Stimulated activated CD4-positive, alpha-beta T cell treated with anti-CD3 and anti-CD28 coated beads, TNF-alpha, amount 100 ng/mL, for 4 hours (primary cell): ENCODE results near the gene ZNF334.

Experiments
- DNase-seq, 3 experiments: peaks; one replicate each; pipeline ENCODE4 v3.0.0-alpha.2; 2020; ENCODE audit warnings: low read depth in 3 of 3

The ZNF334 gene

GRCh38 chr20:46545827-46546138, 32.4 kb upstream of the ZNF334 start:
- DNase-seq: no peak

- no peak for DNase-seq
Measured at GRCh38 chr20:46545077-46545826, 31.9 kb upstream of the ZNF334 start.

- no peak for DNase-seq
Measured at GRCh38 chr20:46544576-46544975, 31.2 kb upstream of the ZNF334 start.

- no peak for DNase-seq
Measured at GRCh38 chr20:46543959-46544358, 30.6 kb upstream of the ZNF334 start.

- DNase-seq: no peak
Measured at GRCh38 chr20:46543033-46543432, 29.7 kb upstream of the ZNF334 start.

- DNase-seq: no peak
Measured at GRCh38 chr20:46541229-46541935, 28.0 kb upstream of the ZNF334 start.

GRCh38 chr20:46539113-46539512, 25.8 kb upstream of the ZNF334 start:
- DNase-seq: no peak

GRCh38 chr20:46530640-46531039, 17.3 kb upstream of the ZNF334 start:
- no peak for DNase-seq

GRCh38 chr20:46523696-46524328, 10.5 kb upstream of the ZNF334 start:
- DNase-seq: no peak

GRCh38 chr20:46523108-46523507, 9.7 kb upstream of the ZNF334 start:
- DNase-seq: no peak

- no peak for DNase-seq
Measured at GRCh38 chr20:46520976-46521579, 7.7 kb upstream of the ZNF334 start.

- DNase-seq: no peak
Measured at GRCh38 chr20:46520540-46520939, 7.2 kb upstream of the ZNF334 start.

- no peak for DNase-seq
Measured at GRCh38 chr20:46519471-46520068, 6.2 kb upstream of the ZNF334 start.

GRCh38 chr20:46509523-46509922, 3.8 kb downstream of the ZNF334 start:
- DNase-seq: no peak

- no peak for DNase-seq
Measured at GRCh38 chr20:46507760-46508407, 5.5 kb downstream of the ZNF334 start.

- DNase-seq: no peak
Measured at GRCh38 chr20:46505506-46505905, 7.9 kb downstream of the ZNF334 start.

GRCh38 chr20:46501961-46502360, 11.4 kb downstream of the ZNF334 start:
- DNase-seq: no peak

- DNase-seq: no peak
Measured at GRCh38 chr20:46501337-46501942, 11.9 kb downstream of the ZNF334 start.

GRCh38 chr20:46494077-46494476, 19.3 kb downstream of the ZNF334 start:
- no peak for DNase-seq

GRCh38 chr20:46491354-46491753, 22.0 kb downstream of the ZNF334 start:
- DNase-seq: no peak

GRCh38 chr20:46488451-46488850, 24.9 kb downstream of the ZNF334 start:
- no peak for DNase-seq
